Stimulated activated CD4-positive, alpha-beta T cell treated with anti-CD3 and anti-CD28 coated beads, Interleukin-1b, Interleukin-23, amount 100 ng/mL, for 1 hour (primary cell): Measurements from ENCODE around the gene LTBP1.

Experiments
- DNase-seq, 2 donors: peaks; one replicate each; pipeline ENCODE4 v3.0.0-alpha.2; 2020; ENCODE audit warnings: low read depth in 2 of 2

LTBP1 gene

GRCh38 chr2:33111002-33111446 lies 164.3 kb downstream of the LTBP1 start:
- DNase-seq, result no peak

DNA sequence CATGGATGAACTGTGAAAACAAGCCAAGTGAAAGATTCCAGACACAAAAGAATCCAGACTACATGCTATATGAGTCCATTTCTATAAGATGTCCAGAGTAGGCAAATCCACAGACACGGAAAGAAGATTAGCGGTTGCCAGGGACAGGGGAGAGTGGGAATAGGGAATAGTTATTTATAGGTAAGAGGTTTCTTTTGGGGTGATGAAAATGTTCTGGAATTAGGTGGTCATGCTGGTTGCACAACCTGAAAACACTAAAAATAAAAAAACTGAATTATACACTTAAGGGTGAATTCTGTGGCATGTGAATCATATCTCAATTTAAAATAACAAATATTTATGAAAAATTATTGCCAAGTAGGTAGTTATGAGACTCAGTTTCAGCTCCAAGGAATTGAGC lies 168.4 kb downstream of the LTBP1 start:
- no peak for DNase-seq

GRCh38 chr2:33115728-33116127 lies 169.0 kb downstream of the LTBP1 start:
- DNase-seq, result no peak

- DNase-seq, result no peak
Observed at GRCh38 chr2:33116799-33117198, 170.0 kb downstream of the LTBP1 start.

GRCh38 chr2:33118651-33119050 lies 171.9 kb downstream of the LTBP1 start:
- DNase-seq, result no peak

DNA sequence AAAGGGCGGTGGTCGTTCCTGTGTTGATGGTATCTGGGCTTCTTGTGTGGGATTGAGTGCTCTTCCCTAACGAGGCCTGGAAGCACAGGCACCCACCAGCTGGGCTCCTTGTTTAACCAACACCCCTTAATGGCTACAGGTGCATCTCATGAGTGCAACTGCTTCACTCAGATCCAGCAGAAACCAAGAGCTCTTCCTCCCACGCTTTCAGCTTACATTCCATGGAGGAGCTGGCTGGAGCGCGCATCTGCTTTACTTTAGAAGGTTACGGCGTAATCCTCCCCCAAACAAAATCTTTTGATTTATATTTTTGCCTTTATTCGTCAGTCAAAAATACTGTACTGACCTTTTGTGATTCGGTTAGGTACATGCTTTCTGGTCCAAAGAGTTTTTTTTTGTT lies 174.7 kb downstream of the LTBP1 start:
- DNase-seq, result no peak

- no peak for DNase-seq
Observed at GRCh38 chr2:33121925-33122324, 175.2 kb downstream of the LTBP1 start.

GRCh38 chr2:33122726-33123125 lies 176.0 kb downstream of the LTBP1 start:
- DNase-seq, result no peak

DNA sequence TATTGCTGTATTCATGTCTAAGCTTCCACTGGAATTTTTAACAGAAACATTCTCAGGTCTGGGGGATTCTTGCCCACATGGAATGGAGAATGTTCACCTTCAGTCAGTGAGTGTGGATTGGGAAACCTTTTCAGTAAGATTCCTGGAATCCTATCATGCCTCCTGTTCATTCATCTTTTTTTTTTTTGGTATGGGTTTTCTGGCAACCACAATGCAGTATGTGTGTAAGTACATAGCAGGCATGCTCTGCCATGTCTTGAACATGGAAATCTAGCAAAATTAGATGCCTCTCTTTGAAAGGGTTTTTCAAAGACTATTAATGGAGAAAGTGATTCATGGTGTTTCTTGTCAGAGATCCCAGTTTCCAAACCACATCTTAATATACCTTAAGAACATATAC lies 176.5 kb downstream of the LTBP1 start:
- DNase-seq, result no peak

DNA sequence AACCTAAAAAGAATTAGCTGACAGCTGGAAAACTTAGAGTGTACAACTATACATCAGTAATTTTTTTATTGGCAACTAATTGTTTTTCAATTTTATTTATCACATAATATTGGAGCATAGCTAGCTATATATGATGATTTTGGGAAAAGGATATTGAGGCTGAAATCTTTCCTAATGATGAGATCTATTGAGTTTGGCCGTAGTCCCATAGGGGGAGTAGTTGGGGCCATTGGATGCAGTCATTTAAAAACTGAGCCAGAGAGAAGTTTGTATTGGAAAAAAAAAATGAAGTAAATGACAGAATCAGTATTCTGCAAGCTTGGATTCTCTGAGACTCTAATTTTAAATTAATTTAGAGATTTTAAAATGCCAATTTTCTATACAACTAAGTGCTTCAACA lies 179.8 kb downstream of the LTBP1 start:
- no peak for DNase-seq

DNA sequence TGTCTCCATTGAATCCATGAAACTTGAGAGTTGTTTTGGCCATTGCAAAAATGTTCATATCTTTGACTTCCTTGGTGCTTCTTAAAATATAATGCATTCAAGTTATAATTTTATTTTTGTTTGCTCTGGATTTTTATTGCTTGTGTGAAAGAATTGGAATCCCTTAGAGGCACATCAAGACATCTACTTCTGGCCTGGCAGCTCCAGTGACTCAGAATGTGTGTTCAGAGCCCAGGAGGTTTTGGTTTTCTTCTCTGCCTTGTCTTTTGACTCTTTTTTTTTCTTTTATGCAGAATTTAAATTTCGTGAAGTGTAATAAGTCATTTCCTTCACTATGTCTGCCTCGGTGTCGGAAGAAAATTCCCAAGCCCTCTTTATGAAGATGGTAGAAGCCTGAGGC lies 180.2 kb downstream of the LTBP1 start:
- DNase-seq, result no peak

DNA sequence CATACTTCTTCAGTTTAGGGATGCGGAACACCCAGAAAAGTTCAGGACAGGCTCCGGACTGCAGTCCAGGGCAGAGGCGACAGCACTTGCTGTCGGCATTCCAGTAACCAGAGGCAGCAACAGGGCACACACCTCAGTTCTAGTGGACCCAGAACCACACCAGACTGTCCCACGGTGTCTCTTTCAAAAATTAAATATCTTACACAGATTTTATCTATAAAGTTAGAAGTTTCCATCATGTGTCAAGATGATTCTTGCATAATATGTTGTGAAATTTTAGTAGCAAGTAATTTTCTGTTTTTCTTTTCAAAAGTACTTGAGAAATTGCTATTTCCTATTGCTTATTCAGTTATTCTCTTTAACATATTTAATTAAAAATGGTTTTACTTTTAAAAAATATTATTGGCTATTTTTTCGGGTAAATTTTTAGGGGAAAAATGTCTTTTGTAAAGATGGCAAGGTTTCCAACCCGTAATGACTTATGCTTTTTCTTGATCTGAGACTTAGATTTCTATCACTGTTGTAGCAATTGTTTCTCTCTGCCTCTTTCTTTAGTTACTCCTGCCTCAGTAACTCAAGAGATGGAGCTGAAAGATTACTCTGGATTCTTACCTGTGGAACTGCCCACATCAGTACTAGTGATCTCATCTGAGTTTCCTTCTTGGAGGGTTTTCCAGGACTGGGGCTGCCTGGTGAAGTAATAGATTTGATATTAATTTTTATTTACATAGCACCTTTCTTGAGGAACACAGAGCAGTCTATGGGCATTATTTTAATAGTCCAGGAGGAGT lies 182.7 kb downstream of the LTBP1 start:
- DNase-seq, result no peak

- no peak for DNase-seq
Observed at GRCh38 chr2:33130054-33130447, 183.3 kb downstream of the LTBP1 start.

DNA sequence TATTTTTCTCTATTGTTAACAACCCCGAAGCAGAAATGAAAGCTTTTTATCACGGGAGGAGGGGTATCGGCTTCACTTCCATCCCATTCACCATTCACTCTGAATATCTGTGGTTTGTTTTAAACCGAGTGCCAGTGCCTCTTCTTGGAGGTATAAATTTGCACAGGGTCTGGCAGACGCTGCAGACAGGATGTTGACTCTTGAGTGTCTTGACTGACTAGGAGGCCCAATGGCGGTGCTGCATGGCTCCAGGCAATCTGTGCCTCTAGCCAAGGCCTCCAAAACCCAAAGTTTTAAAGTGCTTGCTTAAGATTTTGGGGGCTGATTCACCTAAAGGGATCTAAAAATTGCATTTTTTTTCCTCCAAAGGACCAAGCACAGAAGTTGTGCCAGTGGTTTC lies 183.8 kb downstream of the LTBP1 start:
- DNase-seq, result no peak

GRCh38 chr2:33131111-33131510 lies 184.4 kb downstream of the LTBP1 start:
- DNase-seq, result no peak

DNA sequence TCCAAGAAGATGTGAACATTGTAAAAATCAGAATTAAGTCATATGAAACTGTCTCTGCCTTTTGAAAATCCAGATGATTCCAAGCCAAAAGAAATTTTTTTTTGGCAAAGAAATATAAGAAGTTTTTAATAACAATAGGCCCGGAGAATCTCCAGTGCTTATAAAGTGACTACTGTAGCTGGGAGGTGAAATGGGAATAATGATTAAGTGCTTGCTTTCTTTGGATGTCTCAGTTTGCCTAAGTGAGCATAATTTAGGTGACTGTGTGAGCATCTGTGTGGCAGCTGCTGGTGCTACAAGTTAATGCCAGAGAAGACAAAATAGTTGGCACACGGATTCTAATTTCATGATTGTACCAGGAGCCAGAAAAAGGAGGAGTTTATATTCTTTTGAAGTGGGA lies 185.0 kb downstream of the LTBP1 start:
- no peak for DNase-seq

DNA sequence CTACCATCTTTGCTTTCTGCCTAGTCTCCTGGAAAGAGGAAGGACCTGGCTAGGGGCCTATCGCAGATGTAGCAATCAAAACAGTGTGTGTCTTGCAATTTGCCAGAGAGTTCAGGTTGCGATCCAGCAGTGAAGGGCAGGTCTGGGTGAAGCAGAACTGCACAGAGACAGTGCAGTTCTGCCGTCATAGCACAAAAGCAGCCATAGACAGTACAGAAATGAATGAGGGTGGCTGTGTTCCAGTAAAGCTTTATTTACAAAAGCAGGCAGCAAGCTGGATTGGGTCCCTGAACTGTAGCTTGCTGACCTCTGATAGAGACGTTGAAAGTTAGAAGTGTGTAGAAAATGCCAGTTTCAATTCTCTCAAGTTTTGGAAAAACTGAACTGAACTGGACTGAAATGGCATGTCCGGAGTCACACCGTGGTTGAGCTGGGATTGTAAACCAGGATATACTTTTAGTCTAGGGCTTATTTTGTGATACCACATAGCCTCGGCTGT lies 186.8 kb downstream of the LTBP1 start:
- DNase-seq, result no peak

- DNase-seq, result no peak
Observed at GRCh38 chr2:33134086-33134771, 187.5 kb downstream of the LTBP1 start.

GRCh38 chr2:33134791-33135560 lies 188.2 kb downstream of the LTBP1 start:
- DNase-seq, result no peak

DNA sequence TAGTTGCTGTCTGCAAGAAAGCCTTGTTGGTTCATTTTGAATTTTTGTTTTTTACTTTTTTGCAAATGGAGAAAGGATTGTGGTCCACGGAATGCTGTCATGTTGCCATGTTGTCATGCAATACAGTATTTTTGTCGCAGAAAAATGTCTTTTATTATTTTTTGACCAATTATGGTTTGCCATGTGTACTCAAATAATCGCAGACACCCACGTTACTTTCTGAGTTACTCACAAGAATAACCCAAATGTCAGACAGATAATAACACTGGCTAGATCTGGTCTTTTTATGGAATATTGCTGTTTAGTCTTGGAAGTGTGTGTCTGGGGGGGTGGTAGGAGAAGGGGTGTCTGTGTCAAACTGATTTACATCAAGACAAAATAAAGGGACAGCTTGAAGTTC lies 188.9 kb downstream of the LTBP1 start:
- DNase-seq, result no peak

DNA sequence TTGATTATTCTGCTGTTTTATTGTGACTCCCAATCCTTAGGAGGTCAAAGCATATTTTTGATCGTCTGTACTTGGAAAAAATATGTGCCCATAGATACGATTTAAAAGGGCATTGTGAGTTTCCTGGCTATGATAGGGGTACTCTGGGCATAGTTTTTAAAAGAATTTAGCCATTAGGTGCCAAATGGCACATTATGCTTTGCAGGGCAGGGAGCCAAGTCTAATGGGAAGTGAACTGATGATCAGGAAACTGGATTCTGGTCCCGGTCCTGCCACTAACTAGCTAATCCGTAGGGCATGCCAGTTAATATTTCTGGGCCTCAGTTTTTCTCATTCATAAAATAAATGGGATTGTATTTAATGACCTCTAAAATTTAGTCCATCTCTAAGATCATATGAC lies 189.3 kb downstream of the LTBP1 start:
- DNase-seq, result no peak

GRCh38 chr2:33136566-33136965 lies 189.8 kb downstream of the LTBP1 start:
- DNase-seq, result no peak
